Mesothelial cell of epicardium (in vitro differentiated cells): ENCODE results near the gene AQP2. TPM values are rescaled to one million over a fixed set of nuclear protein-coding genes. Genes with fewer than 3 reads are reported as not detected.

Experiments
- DNase-seq, 2 experiments: peaks; one replicate each; pipeline ENCODE4 v3.0.0; 2021; ENCODE audit warnings: low spot score in 2 of 2; ENCODE audit not compliant: unreplicated experiment in 2 of 2
- H3K27ac Mint-ChIP-seq: 2 replicates; pipeline ENCODE4 v1.8.0; 2021; ENCODE audit warnings: mixed read lengths
- H3K27me3 Mint-ChIP-seq: 2 replicates; pipeline ENCODE4 v1.8.0; 2021; ENCODE audit warnings: low read depth, mixed read lengths
- H3K36me3 Mint-ChIP-seq: 2 replicates; pipeline ENCODE4 v1.8.0; 2021; ENCODE audit warnings: mixed read lengths
- H3K4me1 Mint-ChIP-seq: 2 replicates; pipeline ENCODE4 v1.8.0; 2021; ENCODE audit warnings: mixed read lengths
- H3K4me3 Mint-ChIP-seq: 2 replicates; pipeline ENCODE4 v1.8.0; 2021; ENCODE audit warnings: mild to moderate bottlenecking, moderate library complexity, mixed read lengths
- H3K9me3 Mint-ChIP-seq: 2 replicates; pipeline ENCODE4 v1.8.0; 2021; ENCODE audit warnings: mixed read lengths
- total RNA-seq: library from RNA; stranded (reverse); gene quantifications from 3 replicates; pipeline ENCODE4 v1.2.1, GENCODE V29; 2021
- TF ChIP-seq, protein P1 (sequence below): fragments of 200-600 bp; sonication (generic); IDR thresholded peaks from one replicate; pipeline ENCODE4 v1.5.0; 2021; ENCODE audit warnings: antibody characterized with exemption; ENCODE audit not compliant: unreplicated experiment

AQP2 gene
- not detected in 3 replicates for total RNA-seq

DNA sequence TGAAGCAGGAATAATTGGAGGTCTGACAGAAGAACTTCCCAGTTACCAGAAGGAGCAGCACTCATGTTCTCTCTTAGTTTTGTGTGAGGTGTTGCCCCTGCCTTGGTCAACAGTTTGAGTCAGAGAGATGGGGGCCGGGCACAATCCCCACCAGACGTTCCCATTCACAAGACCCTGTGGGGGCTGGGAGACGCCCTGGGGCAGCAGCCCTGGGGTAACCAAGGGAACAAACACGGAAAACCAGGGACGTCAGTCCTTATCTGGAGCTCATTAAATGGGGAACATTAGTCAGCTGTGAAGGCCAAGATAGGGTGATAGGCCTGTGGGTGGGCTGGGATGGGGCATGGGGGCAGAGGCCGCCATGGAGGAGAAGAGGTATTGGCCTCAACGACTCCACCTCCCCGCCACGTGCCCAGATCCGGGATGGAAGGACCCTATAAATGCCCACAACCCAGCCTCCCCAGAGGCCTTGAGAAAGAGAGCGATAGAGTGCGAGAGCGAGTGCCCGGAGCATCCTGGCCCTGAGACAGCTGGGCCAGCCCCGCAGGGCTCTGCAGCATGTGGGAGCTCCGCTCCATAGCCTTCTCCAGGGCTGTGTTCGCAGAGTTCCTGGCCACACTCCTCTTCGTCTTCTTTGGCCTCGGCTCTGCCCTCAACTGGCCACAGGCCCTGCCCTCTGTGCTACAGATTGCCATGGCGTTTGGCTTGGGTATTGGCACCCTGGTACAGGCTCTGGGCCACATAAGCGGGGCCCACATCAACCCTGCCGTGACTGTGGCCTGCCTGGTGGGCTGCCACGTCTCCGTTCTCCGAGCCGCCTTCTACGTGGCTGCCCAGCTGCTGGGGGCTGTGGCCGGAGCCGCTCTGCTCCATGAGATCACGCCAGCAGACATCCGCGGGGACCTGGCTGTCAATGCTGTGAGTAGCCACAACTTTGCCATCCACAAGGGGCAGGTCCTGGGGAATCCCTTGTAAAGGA, at the start of gene AQP2:
TSS of gene AQP2 (plus strand) at position 465 of the 979 bp plus-strand sequence. CDS start at position 559, 94 bp downstream.
- Mint-ChIP-seq H3K27ac (no peak within 1 kb of the TSS), H3K4me3 (no peak within 1 kb of the TSS)

DNA sequence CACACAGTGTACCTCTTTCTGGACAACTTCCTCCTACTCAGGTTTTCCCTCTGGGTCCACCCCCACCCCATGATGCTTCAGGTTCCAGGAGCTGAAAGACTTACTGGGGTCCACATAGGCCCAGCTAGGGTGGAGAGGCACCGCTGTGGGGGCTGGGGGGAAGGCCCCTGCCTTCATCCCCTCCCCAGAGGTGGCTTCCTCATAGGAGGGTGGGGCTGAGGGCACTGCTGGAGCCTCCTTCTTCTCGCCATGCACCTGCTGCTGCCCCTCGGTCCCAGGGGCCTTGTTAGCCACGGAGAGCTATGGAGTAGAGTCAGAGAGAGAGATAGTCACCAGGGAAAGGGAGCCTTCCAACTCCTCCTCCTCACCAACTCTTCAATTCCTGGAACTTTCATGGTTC, 49.5 kb upstream of the AQP2 start:
- TF ChIP-seq, protein P1, sequence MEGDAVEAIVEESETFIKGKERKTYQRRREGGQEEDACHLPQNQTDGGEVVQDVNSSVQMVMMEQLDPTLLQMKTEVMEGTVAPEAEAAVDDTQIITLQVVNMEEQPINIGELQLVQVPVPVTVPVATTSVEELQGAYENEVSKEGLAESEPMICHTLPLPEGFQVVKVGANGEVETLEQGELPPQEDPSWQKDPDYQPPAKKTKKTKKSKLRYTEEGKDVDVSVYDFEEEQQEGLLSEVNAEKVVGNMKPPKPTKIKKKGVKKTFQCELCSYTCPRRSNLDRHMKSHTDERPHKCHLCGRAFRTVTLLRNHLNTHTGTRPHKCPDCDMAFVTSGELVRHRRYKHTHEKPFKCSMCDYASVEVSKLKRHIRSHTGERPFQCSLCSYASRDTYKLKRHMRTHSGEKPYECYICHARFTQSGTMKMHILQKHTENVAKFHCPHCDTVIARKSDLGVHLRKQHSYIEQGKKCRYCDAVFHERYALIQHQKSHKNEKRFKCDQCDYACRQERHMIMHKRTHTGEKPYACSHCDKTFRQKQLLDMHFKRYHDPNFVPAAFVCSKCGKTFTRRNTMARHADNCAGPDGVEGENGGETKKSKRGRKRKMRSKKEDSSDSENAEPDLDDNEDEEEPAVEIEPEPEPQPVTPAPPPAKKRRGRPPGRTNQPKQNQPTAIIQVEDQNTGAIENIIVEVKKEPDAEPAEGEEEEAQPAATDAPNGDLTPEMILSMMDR: no peak
- Mint-ChIP-seq H3K9me3 (no peaks in the 10 kb centered on the region), H3K4me3 (no peak overlapping the region), H3K4me1 (peaks cover 8% of the 10 kb centered on the region), H3K27me3 (peaks cover 42% of the 10 kb centered on the region), H3K27ac (no peak overlapping the region), H3K36me3 (no peaks in the 10 kb centered on the region)
- no peak for DNase-seq

More for the DNA sequence above, at the start of gene AQP2:
- TF ChIP-seq, protein P1: no peak
- H3K9me3 Mint-ChIP-seq: no peaks in the 10 kb centered on the region
- peaks cover 17% of the 10 kb centered on the region for H3K4me1 Mint-ChIP-seq
- DNase-seq: no peak
- H3K36me3 Mint-ChIP-seq: no peaks in the 10 kb centered on the region
- H3K27me3 Mint-ChIP-seq: peaks cover 18% of the 10 kb centered on the region

DNA sequence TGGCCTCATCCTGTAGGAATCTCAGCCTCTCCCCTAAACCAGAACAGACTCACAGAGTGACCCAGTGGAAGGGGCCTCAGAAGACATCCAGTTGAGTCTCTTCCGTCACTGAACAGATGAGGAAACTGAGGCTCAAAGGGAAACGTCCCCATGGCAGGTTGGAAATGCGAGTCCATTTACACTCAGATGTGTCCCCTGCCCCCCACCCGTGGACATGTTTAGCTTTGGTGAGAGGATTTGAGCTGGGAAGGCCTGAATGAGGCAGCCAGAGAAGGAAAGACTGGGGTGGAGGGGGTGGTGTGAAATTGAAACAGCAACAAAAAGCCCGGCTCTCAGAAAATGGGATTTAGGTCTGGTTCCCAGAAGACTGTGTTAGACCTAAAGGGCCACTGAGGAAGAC, 48.6 kb upstream of the AQP2 start:
- no peaks in the 10 kb centered on the region for H3K36me3 Mint-ChIP-seq
- no peak overlapping the region for H3K27ac Mint-ChIP-seq
- H3K9me3 Mint-ChIP-seq: no peaks in the 10 kb centered on the region
- peaks cover 45% of the 10 kb centered on the region for H3K27me3 Mint-ChIP-seq
- H3K4me3 Mint-ChIP-seq: no peak overlapping the region
- H3K4me1 Mint-ChIP-seq: peaks cover 7% of the 10 kb centered on the region
- no peak for DNase-seq
- TF ChIP-seq, protein P1: no peak

- no peak overlapping the region for H3K27ac Mint-ChIP-seq
- no peaks in the 10 kb centered on the region for H3K9me3 Mint-ChIP-seq
- peaks cover 7% of the 10 kb centered on the region for H3K4me1 Mint-ChIP-seq
- no peaks in the 10 kb centered on the region for H3K36me3 Mint-ChIP-seq
- TF ChIP-seq, protein P1: no peak
- peak overlapping the region; percentile 32 for H3K4me3 Mint-ChIP-seq
- DNase-seq: no peak
- peaks cover 45% of the 10 kb centered on the region for H3K27me3 Mint-ChIP-seq
Measured at GRCh38 chr12:49902399-49903350, 47.9 kb upstream of the AQP2 start.

- peaks cover 7% of the 10 kb centered on the region for H3K4me1 Mint-ChIP-seq
- peaks cover 45% of the 10 kb centered on the region for H3K27me3 Mint-ChIP-seq
- peak overlapping the region; percentile 32 for H3K4me3 Mint-ChIP-seq
- no peak overlapping the region for H3K27ac Mint-ChIP-seq
- H3K9me3 Mint-ChIP-seq: no peaks in the 10 kb centered on the region
- no peak for DNase-seq
- TF ChIP-seq, protein P1: no peak
- H3K36me3 Mint-ChIP-seq: no peaks in the 10 kb centered on the region
Measured at GRCh38 chr12:49903351-49903699, 47.2 kb upstream of the AQP2 start.
